Right atrium auricular region (tissue), 2 donors: ENCODE results near the gene PNMA6E. TPM values are rescaled to one million over a fixed set of nuclear protein-coding genes. Genes with fewer than 3 reads are reported as not detected.

Experiments
- DNase-seq: peaks from one replicate; pipeline ENCODE4 v3.0.0-alpha.2; 2019; ENCODE audit warnings: low spot score
- H3K27ac ChIP-seq, 2 donors: fragments of 200-600 bp; sonication (generic); 1 replicate in 1 of 2; 2 replicates in 1 of 2; pipeline ENCODE4 v1.5.1; 2016 to 2019
- H3K27me3 ChIP-seq, 2 donors: fragments of 200-600 bp; sonication (generic); one replicate each; pipeline versions ENCODE4 v1.5.1 to v1.6.0; 2017 to 2019
- H3K36me3 ChIP-seq: fragments of 200-600 bp; sonication (generic); one replicate; pipeline ENCODE4 v1.5.1; 2016
- H3K4me1 ChIP-seq, 2 donors: fragments of 200-600 bp; sonication (generic); one replicate each; pipeline versions ENCODE4 v1.5.1 to v1.6.0; 2017 to 2019
- H3K4me3 ChIP-seq, 2 donors: fragments of 200-600 bp; sonication (generic); 1 replicate in 1 of 2; 2 replicates in 1 of 2; pipeline ENCODE4 v1.5.1; 2017 to 2019; ENCODE audit warnings: mild to moderate bottlenecking in 1 of 2, moderate library complexity in 1 of 2
- H3K9me3 ChIP-seq, 2 donors: fragments of 200-600 bp; sonication (generic); one replicate each; pipeline ENCODE4 v1.5.1; 2019
- CTCF ChIP-seq, 2 donors: fragments of 200-600 bp; sonication (generic); IDR thresholded peaks; one replicate each; pipeline ENCODE4 v1.5.1; 2019; ENCODE audit warnings: antibody characterized with exemption in 2 of 2
- total RNA-seq, 2 donors: library from RNA; depleted of rRNA; stranded (reverse); fragments of >200 nt; gene quantifications; one replicate each; pipeline ENCODE4 v1.1.0, GENCODE V29; 2016

Gene PNMA6E
- total RNA-seq, 2 donors from 2014 or later = not detected

- Histone ChIP-seq H3K4me3 (no peak overlapping the region), H3K4me1 (no peaks in the 10 kb centered on the region), H3K27ac (no peak overlapping the region), H3K9me3 (no peaks in the 10 kb centered on the region), H3K36me3 (no peaks in the 10 kb centered on the region), H3K27me3 (no peaks in the 10 kb centered on the region)
- DNase-seq = no peak
- TF ChIP-seq CTCF (IDR thresholded peaks at IDR 0.05) = no peak
Observed at GRCh38 chrX:153440556-153441135, 39.5 kb upstream of the PNMA6E start.

- no peak overlapping the region for H3K4me3 ChIP-seq
- no peaks in the 10 kb centered on the region for H3K9me3 ChIP-seq
- DNase-seq = no peak
- no peak overlapping the region for H3K27ac ChIP-seq
- no peaks in the 10 kb centered on the region for H3K4me1 ChIP-seq
- TF ChIP-seq CTCF (IDR thresholded peaks at IDR 0.05) = no peak
- H3K36me3 ChIP-seq = no peaks in the 10 kb centered on the region
- H3K27me3 ChIP-seq = no peaks in the 10 kb centered on the region
Observed at GRCh38 chrX:153439977-153440376, 38.8 kb upstream of the PNMA6E start.

GRCh38 chrX:153438532-153438931 is 37.4 kb upstream of the PNMA6E start:
- DNase-seq = no peak

GRCh38 chrX:153435845-153436244 is 34.7 kb upstream of the PNMA6E start:
- Histone ChIP-seq H3K27ac (no peak overlapping the region), H3K9me3 (peaks cover 0 to 8% of the 10 kb centered on the region in 2 donors), H3K27me3 (no peaks in the 10 kb centered on the region), H3K4me3 (no peak overlapping the region), H3K36me3 (no peaks in the 10 kb centered on the region), H3K4me1 (no peaks in the 10 kb centered on the region)
- no peak for TF ChIP-seq CTCF (IDR thresholded peaks at IDR 0.05)
- DNase-seq = no peak

More at GRCh38 chrX:153438532-153438931, 37.4 kb upstream of the PNMA6E start:
- Histone ChIP-seq H3K27me3 (no peaks in the 10 kb centered on the region), H3K9me3 (no peaks in the 10 kb centered on the region), H3K4me3 (no peak overlapping the region), H3K36me3 (no peaks in the 10 kb centered on the region), H3K4me1 (no peaks in the 10 kb centered on the region), H3K27ac (no peak overlapping the region)
- TF ChIP-seq CTCF (IDR thresholded peaks at IDR 0.05) = peak in 1 of 2 donors; percentile 51

GRCh38 chrX:153434801-153435200 is 33.7 kb upstream of the PNMA6E start:
- Histone ChIP-seq H3K27ac (no peak overlapping the region), H3K9me3 (peaks cover 0 to 11% of the 10 kb centered on the region in 2 donors), H3K4me3 (no peak overlapping the region), H3K36me3 (no peaks in the 10 kb centered on the region), H3K4me1 (no peaks in the 10 kb centered on the region), H3K27me3 (no peaks in the 10 kb centered on the region)
- no peak for DNase-seq
- no peak for TF ChIP-seq CTCF (IDR thresholded peaks at IDR 0.05)

- Histone ChIP-seq H3K4me3 (no peak overlapping the region), H3K4me1 (no peaks in the 10 kb centered on the region), H3K9me3 (peaks cover 0 to 11% of the 10 kb centered on the region in 2 donors), H3K27ac (no peak overlapping the region), H3K27me3 (no peaks in the 10 kb centered on the region), H3K36me3 (no peaks in the 10 kb centered on the region)
- no peak for DNase-seq
- no peak for TF ChIP-seq CTCF (IDR thresholded peaks at IDR 0.05)
Observed at GRCh38 chrX:153433781-153434285, 32.7 kb upstream of the PNMA6E start.
